Fibroblast of lung (primary cell): Measurements from ENCODE around the gene NRIP1. TPM values are rescaled to one million over a fixed set of nuclear protein-coding genes. Genes with fewer than 3 reads are reported as not detected.

Experiments
- DNase-seq, 2 donors: peaks; one replicate each; pipeline versions ENCODE4 v3.0.0 to v3.0.0-alpha.2; 2010; ENCODE audit warnings: low read depth in 2 of 2
- H2AFZ ChIP-seq: 2 replicates; pipeline ENCODE4 v1.5.1; 2012; ENCODE audit warnings: low read length, control low read depth, inconsistent platforms
- H3K27ac ChIP-seq: 2 replicates; pipeline ENCODE4 v1.5.1; 2011; ENCODE audit warnings: low read length, control low read depth; ENCODE audit not compliant: insufficient read depth
- H3K27me3 ChIP-seq: 2 replicates; pipeline ENCODE4 v1.5.1; 2011; ENCODE audit warnings: mild to moderate bottlenecking, low read length; ENCODE audit not compliant: control insufficient read depth, insufficient read depth
- H3K36me3 ChIP-seq: 2 replicates; pipeline ENCODE4 v1.5.1; 2011; ENCODE audit warnings: low read length; ENCODE audit not compliant: control insufficient read depth, insufficient read depth
- H3K4me1 ChIP-seq: 2 replicates; pipeline ENCODE4 v1.5.1; 2011; ENCODE audit warnings: low read length; ENCODE audit not compliant: control insufficient read depth, insufficient read depth; ENCODE audit errors: extremely low read depth
- H3K4me2 ChIP-seq: 2 replicates; pipeline ENCODE4 v1.5.1; 2011; ENCODE audit warnings: low read length, control low read depth; ENCODE audit not compliant: insufficient read depth; ENCODE audit errors: extremely low read depth
- H3K4me3 ChIP-seq, 4 experiments: fragments of 200-600 bp in 1 of 4; sonication (generic) in 1 of 4; replicated peaks in 1 of 4; 2 replicates each; pipeline ENCODE4 v1.5.1; 2011 to 2016; ENCODE audit warnings: low read length in 4 of 4, low read depth in 3 of 4, mild to moderate bottlenecking in 3 of 4, control low read depth in 2 of 4, inconsistent platforms in 1 of 4, mixed read lengths in 1 of 4; ENCODE audit not compliant: insufficient read depth in 1 of 4; ENCODE audit errors: control extremely low read depth in 1 of 4
- H3K79me2 ChIP-seq: 2 replicates; pipeline ENCODE4 v1.5.1; 2012; ENCODE audit warnings: mild to moderate bottlenecking, low read length, inconsistent platforms; ENCODE audit not compliant: control insufficient read depth, insufficient read depth
- H3K9ac ChIP-seq: 2 replicates; pipeline ENCODE4 v1.5.1; 2011; ENCODE audit warnings: mild to moderate bottlenecking, low read length, control low read depth; ENCODE audit not compliant: insufficient read depth
- H3K9me3 ChIP-seq: 2 replicates; pipeline ENCODE4 v1.5.1; 2012; ENCODE audit warnings: low read depth, low read length; ENCODE audit not compliant: control insufficient read depth, insufficient read depth
- H4K20me1 ChIP-seq: 2 replicates; pipeline ENCODE4 v1.5.1; 2011; ENCODE audit warnings: low read length; ENCODE audit not compliant: control insufficient read depth, insufficient read depth; ENCODE audit errors: extremely low read depth
- EZH2 ChIP-seq: IDR thresholded peaks from 2 replicates; pipeline ENCODE4 v1.5.1; 2012; ENCODE audit warnings: low read length, control low read depth, mild to moderate bottlenecking; ENCODE audit errors: missing control alignments
- polyA plus RNA-seq, 2 donors: library from polyadenylated mRNA; depleted of rRNA in 1 of 2; stranded (reverse) in 1 of 2; unstranded in 1 of 2; fragments of >200 nt; gene quantifications; 2 replicates each; pipeline ENCODE4 v1.2.1, GENCODE V29; 2011 to 2012; ENCODE audit warnings: missing spikeins in 1 of 2
- total RNA-seq: library from RNA; depleted of rRNA; stranded (reverse); fragments of >200 nt; gene quantifications from 2 replicates; pipeline ENCODE4 v1.2.1, GENCODE V29; 2014
- TF ChIP-seq, protein P1 (sequence below), 2 donors: IDR thresholded peaks in 1 of 2; conservative IDR thresholded peaks in 1 of 2; 1 replicate in 1 of 2; 2 replicates in 1 of 2; pipeline ENCODE4 v1.5.1; 2011 to 2012; ENCODE audit warnings: low read length in 2 of 2, control low read depth in 1 of 2, inconsistent platforms in 1 of 2, low read depth in 1 of 2, mild to moderate bottlenecking in 1 of 2

Gene NRIP1
- total and polyA plus RNA-seq, 2 donors (not counting 1 experiment from before 2014, with no cell fraction given) = 17.8 to 24.8 TPM

GRCh38 chr21:15052459-15052763, 12.4 kb downstream of the NRIP1 start:
- no peaks in the 10 kb centered on the region for H3K9me3 ChIP-seq
- H3K4me3 ChIP-seq = no peak overlapping the region
- no peak overlapping the region for H3K27ac ChIP-seq
- H4K20me1 ChIP-seq = peaks cover 2% of the 10 kb centered on the region
- peaks cover 98% of the 10 kb centered on the region for H3K79me2 ChIP-seq
- H2AFZ ChIP-seq = no peak overlapping the region
- H3K36me3 ChIP-seq = no peaks in the 10 kb centered on the region
- no peaks in the 10 kb centered on the region for H3K4me1 ChIP-seq
- H3K9ac ChIP-seq = no peak overlapping the region
- no peak for DNase-seq
- H3K4me2 ChIP-seq = no peak overlapping the region
- H3K27me3 ChIP-seq = no peaks in the 10 kb centered on the region
- no peak for TF ChIP-seq EZH2
- TF ChIP-seq, protein P1, sequence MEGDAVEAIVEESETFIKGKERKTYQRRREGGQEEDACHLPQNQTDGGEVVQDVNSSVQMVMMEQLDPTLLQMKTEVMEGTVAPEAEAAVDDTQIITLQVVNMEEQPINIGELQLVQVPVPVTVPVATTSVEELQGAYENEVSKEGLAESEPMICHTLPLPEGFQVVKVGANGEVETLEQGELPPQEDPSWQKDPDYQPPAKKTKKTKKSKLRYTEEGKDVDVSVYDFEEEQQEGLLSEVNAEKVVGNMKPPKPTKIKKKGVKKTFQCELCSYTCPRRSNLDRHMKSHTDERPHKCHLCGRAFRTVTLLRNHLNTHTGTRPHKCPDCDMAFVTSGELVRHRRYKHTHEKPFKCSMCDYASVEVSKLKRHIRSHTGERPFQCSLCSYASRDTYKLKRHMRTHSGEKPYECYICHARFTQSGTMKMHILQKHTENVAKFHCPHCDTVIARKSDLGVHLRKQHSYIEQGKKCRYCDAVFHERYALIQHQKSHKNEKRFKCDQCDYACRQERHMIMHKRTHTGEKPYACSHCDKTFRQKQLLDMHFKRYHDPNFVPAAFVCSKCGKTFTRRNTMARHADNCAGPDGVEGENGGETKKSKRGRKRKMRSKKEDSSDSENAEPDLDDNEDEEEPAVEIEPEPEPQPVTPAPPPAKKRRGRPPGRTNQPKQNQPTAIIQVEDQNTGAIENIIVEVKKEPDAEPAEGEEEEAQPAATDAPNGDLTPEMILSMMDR (conservative IDR thresholded peaks at IDR 0.05 in 1 of 2, IDR thresholded peaks at IDR 0.05 in 1 of 2; ENCODE audit: low read depth in 1 of 2, low read length in 2 of 2) = no peak

- Histone ChIP-seq H3K9ac (no peak overlapping the region), H3K36me3 (no peaks in the 10 kb centered on the region), H3K9me3 (no peaks in the 10 kb centered on the region), H4K20me1 (peaks cover 2% of the 10 kb centered on the region), H3K27ac (no peak overlapping the region), H3K4me2 (no peak overlapping the region), H3K79me2 (peaks cover 96% of the 10 kb centered on the region), H3K4me3 (no peak overlapping the region), H3K27me3 (no peaks in the 10 kb centered on the region), H3K4me1 (no peaks in the 10 kb centered on the region), H2AFZ (no peak overlapping the region)
- TF ChIP-seq, protein P1 (conservative IDR thresholded peaks at IDR 0.05 in 1 of 2, IDR thresholded peaks at IDR 0.05 in 1 of 2; ENCODE audit: low read depth in 1 of 2, low read length in 2 of 2) = no peak
- no peak for TF ChIP-seq EZH2
- peak in 1 of 2 donors; percentile 66 for DNase-seq
Observed at GRCh38 chr21:15051644-15052458, 12.9 kb downstream of the NRIP1 start.

GRCh38 chr21:15050568-15051377, 14.0 kb downstream of the NRIP1 start:
- Histone ChIP-seq H3K4me2 (no peak overlapping the region), H3K4me3 (no peak overlapping the region), H3K79me2 (peaks cover 96% of the 10 kb centered on the region), H3K9me3 (no peaks in the 10 kb centered on the region), H3K9ac (no peak overlapping the region), H3K27ac (no peak overlapping the region), H3K36me3 (no peaks in the 10 kb centered on the region), H2AFZ (no peak overlapping the region), H3K4me1 (no peaks in the 10 kb centered on the region), H3K27me3 (no peaks in the 10 kb centered on the region), H4K20me1 (peaks cover 2% of the 10 kb centered on the region)
- no peak for TF ChIP-seq EZH2
- TF ChIP-seq, protein P1 (conservative IDR thresholded peaks at IDR 0.05 in 1 of 2, IDR thresholded peaks at IDR 0.05 in 1 of 2; ENCODE audit: low read depth in 1 of 2, low read length in 2 of 2) = no peak
- DNase-seq = no peak
